Measurements from ENCODE around the gene LLGL2. TPM values are rescaled to one million over a fixed set of nuclear protein-coding genes. Genes with fewer than 3 reads are reported as not detected.

LLGL2 gene
- total RNA-seq, 6 donors from 2014 or later, result 113 to 256 (median 175) TPM

GRCh38 chr17:75514919-75515495 lies 10.5 kb upstream of the LLGL2 start:
- 0% methylated on average over 13 to 29 of the region's 50 CpGs for WGBS, 2 donors
- peak in 1 of 2 donors; percentile 88 for DNase-seq
- peaks cover 0 to 21% (median 5%) of the 10 kb centered on the region in 4 donors for H3K36me3 ChIP-seq
- H3K4me3 ChIP-seq, result peak overlapping the region; percentile 90 to 100 (median 92)
- peak in 1 of 2 donors; percentile 0 for ATAC-seq (ENCODE audit: low FRiP score in 2 of 2)
- H3K27ac ChIP-seq, result peak overlapping the region; percentile 89 to 92 (median 91)
- peaks cover 0 to 5% (median 0%) of the 10 kb centered on the region in 4 donors for H3K27me3 ChIP-seq
- no peaks in the 10 kb centered on the region for H3K9me3 ChIP-seq
- H3K4me1 ChIP-seq, result peaks cover 45 to 67% (median 51%) of the 10 kb centered on the region in 4 donors
- TF ChIP-seq POLR2AphosphoS5 (IDR thresholded peaks at IDR 0.05), result no peak
- TF ChIP-seq POLR2A (IDR thresholded peaks at IDR 0.05), result peak in 2 of 4 donors; percentile 8 to 41

GRCh38 chr17:75515496-75516254 lies 9.8 kb upstream of the LLGL2 start, which contains the start of gene CASKIN2:
TSS of gene CASKIN2 (minus strand) at chr17:75515537. CDS start at chr17:75513804, 1,733 bp downstream.
- peaks cover 0 to 23% (median 5%) of the 10 kb centered on the region in 4 donors for H3K36me3 ChIP-seq
- WGBS, 2 donors, result 1% methylated on average over 48 of the region's 78 CpGs; no CpG with 5 or more reads in 1 of the 2 donors
- H3K4me1 ChIP-seq, result peaks cover 43 to 60% (median 49%) of the 10 kb centered on the region in 4 donors
- peak; percentile 93 for ATAC-seq (ENCODE audit: low FRiP score in 2 of 2)
- H3K9me3 ChIP-seq, result no peaks in the 10 kb centered on the region
- peak within 1 kb of the TSS; percentile 89 to 92 (median 91) for H3K27ac ChIP-seq
- DNase-seq, result peak; percentile 93 to 99
- H3K4me3 ChIP-seq, result peak within 1 kb of the TSS; percentile 90 to 100 (median 92)
- TF ChIP-seq EP300 (IDR thresholded peaks at IDR 0.05) (no peak), CTCF (IDR thresholded peaks at IDR 0.05) (peak; percentile 94 to 99 (median 99)), POLR2AphosphoS5 (IDR thresholded peaks at IDR 0.05) (peak in 1 of 2 donors; percentile 49)
- H3K27me3 ChIP-seq, result peaks cover 0 to 5% (median 0%) of the 10 kb centered on the region in 4 donors

- Histone ChIP-seq H3K27me3 (peaks cover 0 to 5% (median 0%) of the 10 kb centered on the region in 4 donors), H3K9me3 (no peaks in the 10 kb centered on the region), H3K36me3 (peaks cover 0 to 25% (median 5%) of the 10 kb centered on the region in 4 donors), H3K4me1 (peaks cover 37 to 54% (median 44%) of the 10 kb centered on the region in 4 donors), H3K27ac (peak within 1 kb of the TSS; percentile 89 to 92 (median 91)), H3K4me3 (peak within 1 kb of the TSS; percentile 90 to 100 (median 92))
- DNase-seq, result peak; percentile 94 to 100
- TF ChIP-seq POLR2A (IDR thresholded peaks at IDR 0.05), result peak in 1 of 4 donors; percentile 28
- TF ChIP-seq CTCF (IDR thresholded peaks at IDR 0.05), result no peak
- TF ChIP-seq EP300 (IDR thresholded peaks at IDR 0.05), result no peak
- peak in 1 of 2 donors; percentile 25 for TF ChIP-seq POLR2AphosphoS5 (IDR thresholded peaks at IDR 0.05)
- WGBS, 2 donors, result 0% methylated on average over 16 of the region's 45 CpGs; no CpG with 5 or more reads in 1 of the 2 donors
- ATAC-seq (ENCODE audit: low FRiP score in 2 of 2), result peak; percentile 94 to 96
Measured at GRCh38 chr17:75516255-75516618, 9.3 kb upstream of the LLGL2 start, which contains the start of gene TSEN54. TSS of gene TSEN54 (plus strand) at chr17:75516528. CDS start at chr17:75516561, 33 bp downstream.

- H3K4me3 ChIP-seq, result peak overlapping the region; percentile 73 to 100 (median 91)
- 0 to 3% methylated on average over 21 to 26 of the region's 65 CpGs for WGBS, 2 donors
- DNase-seq, result no peak
- H3K9me3 ChIP-seq, result no peaks in the 10 kb centered on the region
- H3K36me3 ChIP-seq, result peaks cover 0 to 30% (median 7%) of the 10 kb centered on the region in 4 donors
- peaks cover 32 to 49% (median 39%) of the 10 kb centered on the region in 4 donors for H3K4me1 ChIP-seq
- no peak for ATAC-seq (ENCODE audit: low FRiP score in 2 of 2)
- peaks cover 0 to 5% (median 0%) of the 10 kb centered on the region in 4 donors for H3K27me3 ChIP-seq
- peak overlapping the region; percentile 71 to 92 (median 72) for H3K27ac ChIP-seq
- TF ChIP-seq EP300 (IDR thresholded peaks at IDR 0.05) (no peak), CTCF (IDR thresholded peaks at IDR 0.05) (no peak), POLR2A (IDR thresholded peaks at IDR 0.05) (no peak), POLR2AphosphoS5 (IDR thresholded peaks at IDR 0.05) (no peak)
Measured at GRCh38 chr17:75516619-75517296, 8.7 kb upstream of the LLGL2 start.

Measured in upper lobe of left lung (tissue), 6 donors.